GM21717 (cell line): ENCODE data around the gene IL16.
A peak's percentile ranks its signal among the peaks of the same experiment; 100 is the strongest.

ENCODE experiments used
- ATAC-seq: cut with Tn5 transposase; IDR thresholded peaks from one replicate; pipeline ENCODE4 v1.9.1; 2021; ENCODE audit warnings: mild to moderate bottlenecking, moderate library complexity; ENCODE audit not compliant: unreplicated experiment

IL16 gene

DNA sequence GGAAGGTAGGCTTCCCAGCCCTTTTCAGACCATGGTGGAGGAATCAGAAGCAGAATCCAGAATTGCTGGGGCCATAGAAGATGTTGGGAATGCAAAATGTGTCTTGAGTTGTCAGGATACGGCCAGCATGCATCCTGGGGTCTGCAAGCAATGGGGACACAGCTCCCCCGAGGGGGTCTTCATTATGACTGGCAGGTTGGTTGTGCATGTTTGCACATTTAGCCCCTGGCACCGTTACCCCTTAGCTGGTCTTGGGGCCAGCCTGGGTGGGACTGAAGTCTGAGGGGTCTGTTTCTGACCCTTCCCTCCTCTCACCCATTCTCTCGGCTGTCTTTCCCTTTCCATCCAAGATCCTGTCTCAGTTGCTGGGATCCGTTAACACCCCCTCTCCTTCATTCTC lies 76.5 kb downstream of the IL16 start:
- ATAC-seq, result no peak

DNA sequence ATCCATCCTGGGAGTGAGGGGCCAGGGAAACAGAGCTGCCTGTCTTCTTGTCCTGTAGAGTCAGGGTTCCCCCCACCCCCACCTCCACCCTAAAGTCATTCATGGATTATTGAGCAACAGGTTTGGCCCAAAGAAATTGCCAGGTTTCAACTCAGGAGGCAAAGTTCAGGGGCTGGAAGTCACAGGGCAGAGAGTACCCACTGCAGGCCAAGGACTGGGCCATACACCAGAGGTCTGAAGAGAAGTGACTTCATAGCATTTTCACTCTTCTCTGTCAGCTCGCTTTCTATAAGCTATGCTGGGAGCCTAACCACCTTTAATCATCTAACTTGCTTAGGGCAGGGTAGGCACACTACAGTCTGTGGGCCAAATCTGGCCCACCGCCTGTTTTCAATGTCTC lies 77.2 kb downstream of the IL16 start:
- no peak for ATAC-seq

- ATAC-seq, result no peak
Measured at GRCh38 chr15:81274255-81274654, 77.6 kb downstream of the IL16 start.

DNA sequence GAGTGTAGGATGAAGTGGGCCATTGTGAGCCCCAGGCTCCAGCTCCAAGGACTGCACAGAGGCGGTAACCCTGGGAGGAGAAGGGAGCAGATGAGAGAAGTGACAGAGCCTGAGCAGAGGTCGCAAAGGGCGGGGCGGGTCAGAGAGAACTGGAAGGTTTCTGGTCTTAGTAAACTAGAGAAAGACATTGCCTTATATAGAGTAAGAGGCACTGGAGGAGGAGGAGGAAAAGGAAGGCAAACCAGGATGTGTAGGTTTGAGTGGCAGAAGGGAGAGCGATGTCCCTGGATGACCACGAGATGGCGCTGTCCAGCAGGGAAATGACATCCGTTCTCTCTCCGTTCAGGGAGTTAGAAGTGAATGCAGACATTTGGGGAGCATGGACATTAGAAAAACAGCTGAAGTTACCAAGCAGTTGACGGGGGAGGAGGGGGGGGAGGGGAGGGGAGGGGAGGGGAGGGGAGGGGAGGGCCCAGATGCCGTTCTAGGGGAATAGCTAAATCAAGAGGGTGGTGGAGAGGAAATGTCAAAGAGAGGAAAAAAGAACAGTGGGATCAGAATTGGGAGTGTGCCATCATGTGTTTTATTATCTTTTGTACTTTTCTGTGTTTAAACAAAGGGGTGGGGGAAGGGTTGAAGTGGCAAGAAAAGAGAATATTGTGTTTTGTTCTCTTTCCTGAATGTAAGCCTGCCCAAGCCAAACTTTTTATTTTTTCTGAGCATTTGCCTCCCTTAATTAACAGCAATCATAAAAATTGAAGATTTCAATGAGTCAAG lies 78.4 kb downstream of the IL16 start:
- peak; percentile 85 for ATAC-seq

- no peak for ATAC-seq
Measured at GRCh38 chr15:81275711-81276392, 79.2 kb downstream of the IL16 start.

GRCh38 chr15:81276967-81277366 lies 80.3 kb downstream of the IL16 start:
- no peak for ATAC-seq

GRCh38 chr15:81277851-81278250 lies 81.2 kb downstream of the IL16 start:
- no peak for ATAC-seq

GRCh38 chr15:81278306-81279029 lies 81.8 kb downstream of the IL16 start:
- no peak for ATAC-seq

- no peak for ATAC-seq
Measured at GRCh38 chr15:81279621-81280485, 83.2 kb downstream of the IL16 start.

- ATAC-seq, result no peak
Measured at GRCh38 chr15:81280696-81281455, 84.2 kb downstream of the IL16 start.

- ATAC-seq, result no peak
Measured at GRCh38 chr15:81281456-81281735, 84.7 kb downstream of the IL16 start.

- ATAC-seq, result no peak
Measured at GRCh38 chr15:81281766-81282605, 85.3 kb downstream of the IL16 start.

DNA sequence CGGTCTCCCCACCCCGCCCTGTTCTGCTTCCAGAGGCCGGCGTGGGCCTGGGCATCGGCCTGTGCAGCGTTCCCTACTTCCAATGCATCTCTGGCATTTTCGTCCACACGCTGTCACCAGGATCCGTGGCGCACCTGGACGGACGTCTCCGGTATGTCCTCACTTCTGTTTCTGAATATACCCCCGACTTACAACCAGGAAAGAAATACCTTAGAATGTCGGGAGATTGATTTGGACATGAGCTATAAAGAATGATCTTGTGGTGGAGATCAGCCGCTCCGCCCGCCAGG lies 85.9 kb downstream of the IL16 start:
- ATAC-seq, result no peak

DNA sequence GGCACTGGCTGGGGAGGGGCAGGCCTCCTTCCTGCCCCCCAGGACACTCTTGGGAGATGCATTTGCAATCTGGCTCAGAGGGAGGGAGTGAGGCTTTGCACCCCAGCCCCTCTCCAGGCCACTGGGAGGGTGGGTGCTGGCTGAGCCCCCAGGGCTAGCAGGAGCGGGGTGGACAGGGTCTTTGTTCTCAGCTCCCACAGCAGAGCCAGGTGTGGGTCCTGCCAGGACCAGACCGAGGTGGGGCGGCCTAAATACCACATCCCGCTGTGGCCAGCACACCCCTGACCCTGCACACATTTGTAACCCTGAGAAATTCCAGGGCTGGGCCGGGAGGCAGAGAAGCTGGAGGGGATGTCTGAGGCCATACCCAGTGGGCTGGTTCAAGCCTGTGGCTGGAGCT lies 86.2 kb downstream of the IL16 start:
- no peak for ATAC-seq

DNA sequence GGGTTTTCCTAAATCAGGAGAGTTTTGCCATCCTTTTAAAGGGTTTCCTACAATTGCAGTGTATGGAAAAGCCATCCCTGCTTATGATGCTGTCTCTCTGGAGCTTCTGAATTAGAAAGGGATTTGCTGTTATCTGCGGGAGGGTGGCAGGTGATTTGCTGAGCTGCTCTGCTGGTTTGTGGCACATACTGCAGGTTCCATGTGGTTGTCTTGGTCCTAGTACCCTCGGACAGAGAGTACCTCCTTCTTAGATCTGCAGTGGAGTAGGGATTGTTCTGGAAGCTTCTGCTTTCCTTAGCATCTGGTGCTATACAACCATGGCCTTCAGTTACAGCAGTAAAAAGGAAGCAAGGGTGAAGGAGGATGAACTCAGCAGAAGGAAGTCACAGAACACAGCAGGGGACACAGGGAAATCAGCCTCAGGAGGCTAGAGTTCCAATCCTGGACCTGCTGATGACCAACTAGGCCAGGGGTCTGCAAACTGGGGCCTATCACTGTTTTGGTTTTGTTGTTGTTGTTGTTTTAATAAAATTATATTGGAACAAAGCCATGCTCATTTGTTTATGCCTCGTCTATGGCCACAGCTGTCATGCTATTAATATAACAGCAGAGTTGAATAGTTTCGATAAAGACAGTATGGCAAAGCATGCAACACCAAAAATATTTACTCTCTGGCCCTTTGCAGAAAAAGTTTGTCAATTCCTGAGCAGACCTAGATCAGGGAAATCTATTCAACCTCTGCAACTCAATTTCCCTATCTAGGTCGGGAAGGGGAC lies 87.8 kb downstream of the IL16 start:
- peak; percentile 51 for ATAC-seq

GRCh38 chr15:81285461-81285860 lies 88.8 kb downstream of the IL16 start:
- ATAC-seq, result no peak

GRCh38 chr15:81286621-81287121 lies 90.0 kb downstream of the IL16 start:
- ATAC-seq, result no peak

DNA sequence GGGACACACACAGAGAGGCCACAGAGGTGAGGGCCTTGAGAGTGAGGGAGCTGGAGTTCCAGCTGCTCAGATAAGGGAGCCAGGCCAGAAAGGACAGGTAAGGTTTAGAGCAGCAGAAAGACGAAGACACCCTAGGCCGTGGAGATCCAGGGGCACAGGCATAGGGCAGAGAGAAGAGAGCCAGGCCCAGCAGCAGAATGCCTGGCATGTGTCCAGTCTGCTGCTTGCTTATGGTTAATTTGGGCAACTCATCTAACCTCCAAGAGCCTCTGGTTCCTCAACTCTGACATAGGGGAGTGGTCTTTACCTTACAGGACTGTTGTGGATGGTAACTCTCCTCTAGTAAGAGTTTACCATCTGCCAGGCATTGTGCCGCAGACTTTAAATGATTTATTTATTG lies 91.4 kb downstream of the IL16 start:
- ATAC-seq, result no peak

GRCh38 chr15:81288616-81289015 lies 91.9 kb downstream of the IL16 start:
- ATAC-seq, result no peak
